Measurements from ENCODE around the gene KHNYN.
"Not testable (repeated sequence)": the region's sequence is repeated elsewhere in the genome, so short reads cannot be mapped to it uniquely, and the experiment has no call there.

KHNYN gene

GRCh38 chr14:24465805-24466204 is 36.1 kb downstream of the KHNYN start (continued):
- TF ChIP-seq TSHZ1 (tag by site-specific recombination; IDR thresholded peaks at IDR 0.05; ENCODE audit: borderline replicate concordance), result no peak
- no peak for TF ChIP-seq ZNF510 (tag by site-specific recombination; IDR thresholded peaks at IDR 0.05; ENCODE audit: insufficient replicate concordance)
- no peak for TF ChIP-seq ZNF184 (tag by site-specific recombination; IDR thresholded peaks at IDR 0.05)
- TF ChIP-seq ZNF274 (IDR thresholded peaks at IDR 0.05; ENCODE audit: low read length), result no peak
- no peak for TF ChIP-seq ZNF274 (tag by site-specific recombination; IDR thresholded peaks at IDR 0.05; ENCODE audit: borderline replicate concordance)

- H3K4me3 ChIP-seq (ENCODE audit: low read depth, low read length); H3K4me1 ChIP-seq (ENCODE audit: control insufficient read depth, insufficient read depth, low read length); H3K27ac ChIP-seq (ENCODE audit: extremely low read depth, low read depth, low read length); POLR2A ChIA-PET; CTCF ChIA-PET; H3K36me3 ChIP-seq (ENCODE audit: control insufficient read depth in 2 of 2, insufficient read depth in 1 of 2, low read length in 2 of 2); H3K9me3 ChIP-seq (ENCODE audit: control insufficient read depth, insufficient read depth, low read depth, low read length): not testable (repeated sequence)
- peak; percentile 52; the same call in 1 of the 2 replicates for TF ChIP-seq ZNF146 (tag by site-specific recombination; IDR thresholded peaks at IDR 0.05)
Observed at GRCh38 chr14:24470450-24470849, 40.7 kb downstream of the KHNYN start.

- Histone ChIP-seq H3K27ac (ENCODE audit: extremely low read depth, low read depth, low read length) (no peak overlapping the region), H3K4me3 (ENCODE audit: low read depth, low read length) (no peak overlapping the region), H3K9me3 (ENCODE audit: control insufficient read depth, insufficient read depth, low read depth, low read length) (no peaks in the 10 kb centered on the region), H3K36me3 (ENCODE audit: control insufficient read depth in 2 of 2, insufficient read depth in 1 of 2, low read length in 2 of 2) (no peaks in the 10 kb centered on the region), H3K4me1 (ENCODE audit: control insufficient read depth, insufficient read depth, low read length) (no peaks in the 10 kb centered on the region)
- ChIA-PET POLR2A (no interaction called here), CTCF (no interaction called here)
- TF ChIP-seq ZBTB26 (tag by site-specific recombination; optimal IDR thresholded peaks at IDR 0.05) (no peak), ZNF791 (tag by site-specific recombination; IDR thresholded peaks at IDR 0.05) (no peak), ZNF155 (tag by site-specific recombination; IDR thresholded peaks at IDR 0.05) (no peak), ZNF324 (tag by site-specific recombination; IDR thresholded peaks at IDR 0.05) (no peak), TRIM28 (IDR thresholded peaks at IDR 0.05; ENCODE audit: borderline replicate concordance, low read length) (no peak), ZNF747 (tag by site-specific recombination; IDR thresholded peaks at IDR 0.05) (no peak), ZNF391 (tag by site-specific recombination; IDR thresholded peaks at IDR 0.05; ENCODE audit: borderline replicate concordance, low read depth) (no peak), ZNF416 (tag by site-specific recombination; IDR thresholded peaks at IDR 0.05) (no peak), ZNF549 (tag by site-specific recombination; IDR thresholded peaks at IDR 0.05) (no peak), KLF9 (tag by site-specific recombination; IDR thresholded peaks at IDR 0.05; ENCODE audit: low read depth) (no peak), ZSCAN23 (tag by site-specific recombination; IDR thresholded peaks at IDR 0.05) (no peak), PATZ1 (tag by site-specific recombination; IDR thresholded peaks at IDR 0.05) (no peak), ZFP37 (tag by site-specific recombination; IDR thresholded peaks at IDR 0.05) (no peak), PBX3 (CRISPR knock-in tag; IDR thresholded peaks at IDR 0.05) (no peak), ZNF510 (tag by site-specific recombination; IDR thresholded peaks at IDR 0.05; ENCODE audit: insufficient replicate concordance) (no peak), ZNF518A (tag by site-specific recombination; conservative IDR thresholded peaks at IDR 0.05; ENCODE audit: low read depth) (no peak)
Observed at GRCh38 chr14:24473211-24473610, 43.5 kb downstream of the KHNYN start.

All from HEK293 (cell line).